ENCODE measurements around the gene ABTB2. TPM values are rescaled to one million over a fixed set of nuclear protein-coding genes. Genes with fewer than 3 reads are reported as not detected.

ABTB2 gene
- total RNA-seq, 2 donors from 2014 or later, result 12.2 to 30.3 TPM

- DNase-seq (ENCODE audit: low spot score) (no peak), ATAC-seq (no peak)
- no peaks in the 10 kb centered on the region for H3K9me3 Mint-ChIP-seq
- peaks cover 0 to 8% of the 10 kb centered on the region in 2 donors for H3K4me1 Mint-ChIP-seq (ENCODE audit: low read depth in 2 of 2)
- no peak overlapping the region for H3K27ac Mint-ChIP-seq
- H3K4me3 Mint-ChIP-seq, result no peak overlapping the region
- no peaks in the 10 kb centered on the region for H3K36me3 Mint-ChIP-seq
- no peaks in the 10 kb centered on the region for H3K27me3 Mint-ChIP-seq
Measured at GRCh38 chr11:34274712-34275398, 83.0 kb downstream of the ABTB2 start.

- H3K4me3 Mint-ChIP-seq, result no peak overlapping the region
- no peaks in the 10 kb centered on the region for H3K27me3 Mint-ChIP-seq
- H3K27ac Mint-ChIP-seq, result no peak overlapping the region
- DNase-seq (ENCODE audit: low spot score), result no peak
- H3K9me3 Mint-ChIP-seq, result no peaks in the 10 kb centered on the region
- ATAC-seq, result no peak
- H3K4me1 Mint-ChIP-seq (ENCODE audit: low read depth in 2 of 2), result peaks cover 0 to 15% of the 10 kb centered on the region in 2 donors
- no peaks in the 10 kb centered on the region for H3K36me3 Mint-ChIP-seq
Measured at GRCh38 chr11:34273099-34273498, 84.7 kb downstream of the ABTB2 start.

GRCh38 chr11:34271727-34272126 is 86.1 kb downstream of the ABTB2 start:
- H3K9me3 Mint-ChIP-seq, result no peaks in the 10 kb centered on the region
- no peak overlapping the region for H3K4me3 Mint-ChIP-seq
- no peaks in the 10 kb centered on the region for H3K36me3 Mint-ChIP-seq
- DNase-seq (ENCODE audit: low spot score), result no peak
- H3K27ac Mint-ChIP-seq, result no peak overlapping the region
- no peaks in the 10 kb centered on the region for H3K27me3 Mint-ChIP-seq
- ATAC-seq, result no peak
- H3K4me1 Mint-ChIP-seq (ENCODE audit: low read depth in 2 of 2), result peaks cover 0 to 15% of the 10 kb centered on the region in 2 donors

- Mint-ChIP-seq H3K27ac (no peak overlapping the region), H3K4me3 (no peak overlapping the region)
Measured at GRCh38 chr11:34270711-34271110, 87.1 kb downstream of the ABTB2 start.

GRCh38 chr11:34269694-34270245 is 88.0 kb downstream of the ABTB2 start:
- Mint-ChIP-seq H3K27ac (peak overlapping the region in 1 of 2 donors; percentile 16), H3K36me3 (no peaks in the 10 kb centered on the region), H3K27me3 (no peaks in the 10 kb centered on the region), H3K9me3 (no peaks in the 10 kb centered on the region), H3K4me3 (no peak overlapping the region), H3K4me1 (ENCODE audit: low read depth in 2 of 2) (peaks cover 0 to 11% of the 10 kb centered on the region in 2 donors)
- no peak for ATAC-seq
- DNase-seq (ENCODE audit: low spot score), result no peak

More at GRCh38 chr11:34270711-34271110, 87.1 kb downstream of the ABTB2 start:
- no peaks in the 10 kb centered on the region for H3K27me3 Mint-ChIP-seq
- DNase-seq (ENCODE audit: low spot score) (no peak), ATAC-seq (no peak)
- H3K9me3 Mint-ChIP-seq, result no peaks in the 10 kb centered on the region
- H3K4me1 Mint-ChIP-seq (ENCODE audit: low read depth in 2 of 2), result peaks cover 0 to 15% of the 10 kb centered on the region in 2 donors
- H3K36me3 Mint-ChIP-seq, result no peaks in the 10 kb centered on the region

GRCh38 chr11:34268906-34269430 is 88.8 kb downstream of the ABTB2 start:
- Mint-ChIP-seq H3K4me3 (no peak overlapping the region), H3K27me3 (no peaks in the 10 kb centered on the region), H3K36me3 (no peaks in the 10 kb centered on the region), H3K4me1 (ENCODE audit: low read depth in 2 of 2) (peaks cover 0 to 11% of the 10 kb centered on the region in 2 donors), H3K27ac (no peak overlapping the region), H3K9me3 (no peaks in the 10 kb centered on the region)
- no peak for DNase-seq (ENCODE audit: low spot score)
- ATAC-seq, result no peak

- no peaks in the 10 kb centered on the region for H3K9me3 Mint-ChIP-seq
- ATAC-seq (no peak), DNase-seq (ENCODE audit: low spot score) (no peak)
- peaks cover 0 to 15% of the 10 kb centered on the region in 2 donors for H3K4me1 Mint-ChIP-seq (ENCODE audit: low read depth in 2 of 2)
- H3K36me3 Mint-ChIP-seq, result no peaks in the 10 kb centered on the region
- no peak overlapping the region for H3K4me3 Mint-ChIP-seq
- H3K27me3 Mint-ChIP-seq, result no peaks in the 10 kb centered on the region
- H3K27ac Mint-ChIP-seq, result no peak overlapping the region
Measured at GRCh38 chr11:34267417-34267816, 90.4 kb downstream of the ABTB2 start.

GRCh38 chr11:34267013-34267412 is 90.8 kb downstream of the ABTB2 start:
- H3K36me3 Mint-ChIP-seq, result no peaks in the 10 kb centered on the region
- no peaks in the 10 kb centered on the region for H3K9me3 Mint-ChIP-seq
- H3K4me1 Mint-ChIP-seq (ENCODE audit: low read depth in 2 of 2), result peaks cover 0 to 15% of the 10 kb centered on the region in 2 donors
- no peak overlapping the region for H3K4me3 Mint-ChIP-seq
- ATAC-seq (no peak), DNase-seq (ENCODE audit: low spot score) (no peak)
- no peaks in the 10 kb centered on the region for H3K27me3 Mint-ChIP-seq
- no peak overlapping the region for H3K27ac Mint-ChIP-seq

- H3K27me3 Mint-ChIP-seq, result no peaks in the 10 kb centered on the region
- H3K4me3 Mint-ChIP-seq, result no peak overlapping the region
- no peak for DNase-seq (ENCODE audit: low spot score)
- ATAC-seq, result no peak
- no peak overlapping the region for H3K27ac Mint-ChIP-seq
- H3K4me1 Mint-ChIP-seq (ENCODE audit: low read depth in 2 of 2), result peaks cover 0 to 15% of the 10 kb centered on the region in 2 donors
- H3K36me3 Mint-ChIP-seq, result no peaks in the 10 kb centered on the region
- no peaks in the 10 kb centered on the region for H3K9me3 Mint-ChIP-seq
Measured at GRCh38 chr11:34266090-34266912, 91.5 kb downstream of the ABTB2 start.

GRCh38 chr11:34264303-34265110 is 93.3 kb downstream of the ABTB2 start:
- H3K27me3 Mint-ChIP-seq, result no peaks in the 10 kb centered on the region
- H3K36me3 Mint-ChIP-seq, result no peaks in the 10 kb centered on the region
- ATAC-seq (no peak), DNase-seq (ENCODE audit: low spot score) (no peak)
- peaks cover 0 to 12% of the 10 kb centered on the region in 2 donors for H3K4me1 Mint-ChIP-seq (ENCODE audit: low read depth in 2 of 2)
- no peak overlapping the region for H3K27ac Mint-ChIP-seq
- no peak overlapping the region for H3K4me3 Mint-ChIP-seq
- H3K9me3 Mint-ChIP-seq, result no peaks in the 10 kb centered on the region

GRCh38 chr11:34263441-34264091 is 94.2 kb downstream of the ABTB2 start:
- ATAC-seq (peak in 1 of 2 donors; percentile 43), DNase-seq (ENCODE audit: low spot score) (no peak)
- Mint-ChIP-seq H3K27ac (no peak overlapping the region), H3K4me3 (no peak overlapping the region), H3K4me1 (ENCODE audit: low read depth in 2 of 2) (peaks cover 0 to 12% of the 10 kb centered on the region in 2 donors), H3K27me3 (no peaks in the 10 kb centered on the region), H3K36me3 (no peaks in the 10 kb centered on the region), H3K9me3 (no peaks in the 10 kb centered on the region)

GRCh38 chr11:34262531-34263081 is 95.2 kb downstream of the ABTB2 start:
- Mint-ChIP-seq H3K4me1 (ENCODE audit: low read depth in 2 of 2) (peaks cover 0 to 12% of the 10 kb centered on the region in 2 donors), H3K9me3 (no peaks in the 10 kb centered on the region)

GRCh38 chr11:34261820-34262219 is 96.0 kb downstream of the ABTB2 start:
- Mint-ChIP-seq H3K9me3 (no peaks in the 10 kb centered on the region), H3K4me1 (ENCODE audit: low read depth in 2 of 2) (peaks cover 0 to 12% of the 10 kb centered on the region in 2 donors), H3K4me3 (no peak overlapping the region), H3K27ac (no peak overlapping the region), H3K27me3 (no peaks in the 10 kb centered on the region), H3K36me3 (no peaks in the 10 kb centered on the region)
- ATAC-seq (no peak), DNase-seq (ENCODE audit: low spot score) (no peak)

More at GRCh38 chr11:34262531-34263081, 95.2 kb downstream of the ABTB2 start:
- Mint-ChIP-seq H3K4me3 (no peak overlapping the region), H3K27ac (no peak overlapping the region), H3K27me3 (no peaks in the 10 kb centered on the region), H3K36me3 (no peaks in the 10 kb centered on the region)
- ATAC-seq, result no peak
- DNase-seq (ENCODE audit: low spot score), result no peak

Data from natural killer cell treated with Interleukin-12 subunit alpha and Interleukin-12 subunit beta and Interleukin-15 and Interleukin-18, amount 100 ng/mL, for 72 hours (primary cell).